ENCODE results near the gene MIR17HG.
"Not testable (repeated sequence)": the region's sequence is repeated elsewhere in the genome, so short reads cannot be mapped to it uniquely, and the experiment has no call there.

MIR17HG gene

DNA sequence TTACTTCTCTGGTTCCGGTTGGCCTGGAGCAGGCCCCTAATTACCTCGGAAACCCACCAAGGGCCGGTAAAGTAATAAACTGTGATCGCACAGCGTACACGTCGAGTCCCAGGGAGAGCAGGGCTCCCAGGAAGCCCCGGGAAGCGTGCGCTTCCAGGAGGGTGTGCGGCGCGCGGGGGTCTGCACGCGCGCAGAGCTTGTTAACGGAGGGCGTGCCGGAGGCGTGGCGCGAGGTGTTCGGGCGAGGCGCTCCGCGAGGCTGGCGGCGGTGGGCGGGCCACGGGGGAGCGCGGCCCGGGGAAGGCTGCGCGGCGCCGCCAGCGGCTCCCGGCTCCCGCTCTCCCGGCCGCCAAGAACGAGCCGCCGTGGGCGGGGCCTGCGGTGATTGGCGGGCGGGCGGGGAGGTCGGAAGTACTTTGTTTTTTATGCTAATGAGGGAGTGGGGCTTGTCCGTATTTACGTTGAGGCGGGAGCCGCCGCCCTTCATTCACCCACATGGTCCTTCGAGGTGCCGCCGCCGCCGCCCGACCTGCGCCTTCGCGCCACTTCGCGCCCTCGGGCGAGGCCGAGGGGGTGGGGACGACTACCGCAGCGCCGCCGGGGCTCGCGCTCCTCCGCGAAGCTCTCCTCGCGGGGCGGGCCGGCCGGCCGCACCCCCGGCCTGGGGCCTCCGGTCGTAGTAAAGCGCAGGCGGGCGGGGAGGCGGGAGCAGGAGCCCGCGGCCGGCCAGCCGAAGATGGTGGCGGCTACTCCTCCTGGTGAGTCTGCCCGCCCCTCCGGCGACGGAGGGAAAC is at the start of gene MIR17HG:
Gene MIR17HG, plus strand, starts transcription at position 486 of the 794 bp plus-strand sequence.
- DNase-seq (ENCODE audit: low read depth in 3 of 3, low spot score in 1 of 3) = peak; percentile 60 to 80 (median 70)

DNA sequence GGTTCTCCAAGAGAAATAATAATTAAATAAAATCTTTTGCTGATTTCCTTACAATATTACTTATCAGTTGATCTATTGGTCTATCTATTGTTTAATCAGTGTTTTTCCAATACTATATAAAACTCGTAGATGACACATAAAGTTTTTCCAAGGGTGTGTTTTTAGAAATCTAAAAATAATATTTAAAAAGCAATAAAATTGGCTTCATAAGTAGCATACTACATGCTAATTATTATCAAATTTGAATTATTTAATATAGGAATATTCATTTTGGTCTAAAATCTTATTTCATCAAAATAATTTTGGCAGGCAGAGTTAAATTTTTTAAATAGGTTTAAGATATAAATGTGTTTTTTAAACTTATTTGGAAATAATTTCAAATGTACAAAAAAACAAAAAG is 49.4 kb upstream of the MIR17HG start:
- DNase-seq (ENCODE audit: low read depth in 3 of 3, low spot score in 1 of 3) = no peak

GRCh38 chr13:91302111-91302510 is 45.4 kb upstream of the MIR17HG start:
- no peak for DNase-seq (ENCODE audit: low read depth in 3 of 3, low spot score in 1 of 3)

GRCh38 chr13:91303031-91303430 is 44.5 kb upstream of the MIR17HG start:
- DNase-seq (ENCODE audit: low read depth in 3 of 3, low spot score in 1 of 3) = no peak

DNA sequence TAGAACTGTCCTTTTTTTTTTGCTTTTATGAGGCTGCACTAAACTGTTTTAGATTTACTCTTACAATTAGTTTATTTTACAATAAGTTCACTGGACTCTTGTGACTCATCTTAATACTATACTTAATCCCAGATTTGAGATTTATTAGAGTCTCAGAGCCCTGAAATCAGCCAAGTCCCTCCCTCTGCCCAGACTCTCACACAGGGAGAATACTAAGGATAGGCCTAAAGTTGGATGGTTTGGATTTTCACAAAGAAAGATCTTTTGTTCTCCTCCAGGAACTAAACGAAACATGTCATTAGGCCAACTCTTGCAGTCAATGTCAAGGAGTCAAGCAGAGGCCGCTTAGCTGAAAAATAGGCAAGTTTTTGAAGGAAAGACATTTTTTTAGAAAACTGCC is 42.7 kb upstream of the MIR17HG start:
- no peak for DNase-seq (ENCODE audit: low read depth in 3 of 3, low spot score in 1 of 3)

DNA sequence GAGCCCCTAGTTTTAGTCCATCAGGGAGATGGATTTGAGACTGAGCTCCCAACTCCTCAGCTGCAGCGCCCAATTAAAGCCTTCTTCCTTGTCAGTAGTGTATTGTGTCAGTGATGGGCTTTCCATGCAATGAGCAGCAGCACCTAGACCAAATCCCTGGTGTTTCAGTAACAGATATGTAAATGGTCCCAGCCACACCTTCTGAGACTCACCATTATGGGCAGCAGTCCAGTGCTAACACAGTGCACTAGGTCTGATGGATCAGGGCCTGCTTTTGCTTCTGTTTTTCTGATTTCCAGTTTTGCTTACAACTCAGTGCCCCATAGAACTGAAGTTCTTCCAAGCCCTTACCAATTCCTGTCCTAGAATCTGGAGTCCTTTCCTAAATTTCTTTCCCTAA is 41.8 kb upstream of the MIR17HG start:
- no peak for DNase-seq (ENCODE audit: low read depth in 3 of 3, low spot score in 1 of 3)

DNA sequence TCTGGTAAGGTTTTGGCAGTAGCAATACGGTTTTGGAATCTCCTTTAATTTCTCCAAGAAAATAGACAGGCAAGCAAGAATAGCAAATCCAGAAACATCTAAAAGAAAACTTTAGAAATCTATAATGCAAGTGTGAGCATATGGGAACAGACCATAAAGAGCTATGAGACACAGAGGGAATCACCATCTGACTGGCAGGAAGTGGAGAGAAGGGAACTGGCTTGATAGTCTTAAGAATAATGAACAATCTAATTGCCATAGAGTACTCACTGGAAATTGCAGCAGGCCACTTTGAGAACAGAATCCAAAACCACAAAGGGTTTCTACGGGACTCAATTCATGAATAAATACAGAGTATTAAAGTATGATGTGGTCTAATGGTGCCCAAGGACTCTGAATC is 39.6 kb upstream of the MIR17HG start:
- DNase-seq (ENCODE audit: low read depth in 3 of 3, low spot score in 1 of 3) = no peak

GRCh38 chr13:91308299-91308698 is 39.2 kb upstream of the MIR17HG start:
- DNase-seq (ENCODE audit: low read depth in 3 of 3, low spot score in 1 of 3) = no peak

- no peak for DNase-seq (ENCODE audit: low read depth in 3 of 3, low spot score in 1 of 3)
Measured at GRCh38 chr13:91311491-91311890, 36.0 kb upstream of the MIR17HG start.

DNA sequence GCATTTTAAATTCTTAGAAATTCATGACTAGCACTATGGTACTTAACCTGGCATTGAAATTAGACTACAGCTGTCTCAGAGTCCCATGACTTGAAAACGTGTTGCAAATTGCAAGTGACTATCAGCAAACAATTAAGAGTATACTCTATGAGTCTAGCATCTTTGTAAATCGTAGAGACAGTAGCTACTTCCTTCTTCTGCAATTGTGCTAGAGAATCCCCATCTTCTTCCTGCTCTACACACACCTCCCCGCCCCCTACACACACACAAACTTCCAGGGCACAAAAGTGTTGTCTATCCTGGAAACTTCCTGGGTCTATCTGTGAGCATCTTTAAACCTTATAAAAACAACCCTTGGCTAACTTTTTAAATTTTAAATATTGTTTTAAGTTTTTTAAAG is 35.2 kb upstream of the MIR17HG start:
- no peak for DNase-seq (ENCODE audit: low read depth in 3 of 3, low spot score in 1 of 3)

DNA sequence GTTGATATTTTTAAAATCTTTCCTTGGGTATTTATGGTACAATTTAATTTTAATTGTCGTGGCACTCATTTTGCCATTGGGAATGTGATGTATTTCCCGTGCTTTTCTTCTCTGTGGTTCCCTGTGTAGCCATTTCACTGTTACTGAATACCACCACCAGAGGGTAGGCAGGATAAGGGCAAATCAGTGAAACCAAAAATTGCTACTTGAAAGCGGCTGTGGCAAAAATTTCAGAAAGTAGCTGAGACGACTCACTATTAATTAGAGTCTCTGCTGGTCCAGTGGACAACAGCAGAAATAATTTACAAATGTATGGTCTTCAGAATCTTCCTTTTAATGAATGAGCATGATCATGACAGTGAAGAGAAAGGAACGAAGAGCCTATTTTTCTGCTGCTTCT is 34.4 kb upstream of the MIR17HG start:
- no peak for DNase-seq (ENCODE audit: low read depth in 3 of 3, low spot score in 1 of 3)

DNA sequence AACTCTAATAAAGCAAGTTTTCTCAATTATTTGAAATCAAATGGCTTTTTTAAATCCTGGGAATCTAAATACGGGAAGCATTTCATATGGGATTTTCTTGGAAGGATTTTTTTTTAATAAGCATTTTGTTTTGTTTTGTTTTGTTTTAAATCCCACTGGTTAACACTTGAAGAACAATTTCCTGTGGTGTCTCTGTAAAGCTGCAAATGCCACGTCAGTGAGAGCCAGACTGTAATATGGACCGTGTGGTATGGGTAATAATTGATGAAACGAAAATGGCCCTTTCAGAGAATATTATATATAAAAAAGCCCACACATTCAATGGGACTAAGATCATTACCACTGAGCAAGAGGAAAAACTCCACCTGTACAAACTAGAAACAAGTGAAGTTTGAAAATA is 33.9 kb upstream of the MIR17HG start:
- no peak for DNase-seq (ENCODE audit: low read depth in 3 of 3, low spot score in 1 of 3)

DNA sequence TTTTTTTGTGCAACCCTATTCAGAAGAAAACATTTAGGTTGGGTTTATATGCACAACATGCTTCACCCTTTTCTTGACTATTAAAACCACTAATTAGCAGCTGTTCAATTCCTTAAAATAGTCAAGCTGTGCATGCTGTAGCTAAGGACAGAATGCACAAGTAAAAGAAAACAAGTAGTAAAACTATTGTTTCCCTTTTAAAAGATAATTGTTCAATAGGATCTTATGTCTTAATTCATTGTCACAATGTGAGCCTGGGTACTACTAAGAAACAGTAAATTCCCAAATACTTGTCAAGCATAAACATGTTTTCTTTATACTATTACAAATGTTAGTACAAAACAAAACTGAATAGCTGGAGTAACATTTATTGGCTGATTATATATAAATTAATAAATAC is 32.6 kb upstream of the MIR17HG start:
- no peak for DNase-seq (ENCODE audit: low read depth in 3 of 3, low spot score in 1 of 3)

- DNase-seq (ENCODE audit: low read depth in 3 of 3, low spot score in 1 of 3) = no peak
Measured at GRCh38 chr13:91318886-91319285, 28.6 kb upstream of the MIR17HG start.

DNA sequence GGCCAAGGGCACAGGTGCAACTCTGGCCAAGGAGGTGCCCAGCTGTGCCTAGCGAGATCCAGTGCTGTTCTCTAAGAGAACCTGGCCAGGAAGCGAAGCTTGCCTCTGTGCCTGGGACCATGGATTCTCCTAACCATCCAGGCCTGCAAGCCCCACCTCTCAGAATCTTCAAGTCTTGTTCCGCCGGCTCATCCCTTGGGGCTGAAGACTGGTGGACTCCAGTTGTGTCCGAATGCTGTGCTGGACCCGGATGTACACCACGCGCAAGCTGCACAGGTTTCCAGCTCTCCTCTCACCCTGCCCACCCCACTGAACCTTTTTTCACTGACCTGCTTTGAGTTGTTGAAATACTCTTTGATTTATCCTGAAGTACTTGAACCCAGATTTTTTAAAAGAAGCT is 27.5 kb upstream of the MIR17HG start:
- no peak for DNase-seq (ENCODE audit: low read depth in 3 of 3, low spot score in 1 of 3)

DNA sequence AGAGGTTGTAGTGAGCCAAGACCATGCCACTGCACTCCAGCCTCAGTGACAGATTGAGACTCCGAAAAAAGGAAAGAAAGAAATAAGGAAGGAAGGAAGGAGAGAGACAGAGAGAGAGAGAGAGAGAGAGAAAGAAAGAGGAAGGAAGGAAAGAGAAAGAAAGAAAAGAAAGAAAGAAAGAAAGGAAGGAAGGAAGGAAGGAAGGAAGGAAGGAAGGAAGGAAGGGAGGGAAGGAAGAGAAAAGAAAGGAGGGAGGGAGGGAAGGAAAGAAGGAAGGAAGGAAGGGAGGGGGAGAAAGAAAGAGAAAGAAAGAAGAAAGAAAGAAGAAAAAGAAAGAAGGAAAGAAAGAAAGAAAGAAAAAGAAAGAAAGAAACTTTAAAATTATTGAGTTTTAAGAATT is 26.5 kb upstream of the MIR17HG start:
- not testable (repeated sequence) for DNase-seq (ENCODE audit: low read depth in 3 of 3, low spot score in 1 of 3)

DNA sequence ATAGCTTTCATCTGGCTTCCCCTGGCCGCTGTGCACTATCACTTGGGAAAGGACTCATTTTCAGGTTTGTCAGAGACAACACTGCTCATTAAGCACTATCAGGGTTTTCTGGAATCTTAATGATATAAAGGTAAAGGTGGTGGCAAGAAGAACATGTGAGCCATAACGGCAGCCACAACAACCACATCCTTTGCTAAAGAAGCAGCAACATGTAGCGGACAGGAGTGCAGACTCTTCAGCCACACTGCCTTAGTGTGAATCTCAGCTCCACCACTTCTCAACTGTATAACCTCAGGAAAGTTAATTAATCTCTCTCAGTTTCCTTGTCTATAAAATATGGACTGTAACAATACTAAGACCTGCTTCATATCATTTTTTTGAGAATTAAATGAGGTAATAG is 24.1 kb upstream of the MIR17HG start:
- DNase-seq (ENCODE audit: low read depth in 3 of 3, low spot score in 1 of 3) = no peak

DNA sequence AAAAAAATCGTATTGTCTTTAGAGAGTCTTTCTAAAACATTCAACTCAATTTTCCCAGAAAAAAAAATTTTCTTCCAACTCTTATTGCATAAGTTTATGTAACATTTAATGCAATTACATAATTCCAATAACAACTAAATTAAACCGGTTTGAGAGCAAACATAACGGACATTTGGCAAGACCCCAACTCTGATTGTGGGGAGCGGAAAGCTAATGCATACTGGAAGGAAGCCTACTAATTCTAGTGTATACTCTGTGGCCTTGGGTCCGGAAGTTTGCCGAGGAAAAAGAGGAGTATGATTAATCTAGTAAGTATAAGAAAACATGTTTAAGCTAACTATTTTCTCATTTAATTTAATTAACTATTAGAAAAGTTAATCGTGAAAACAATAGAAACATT is 21.3 kb upstream of the MIR17HG start:
- no peak for DNase-seq (ENCODE audit: low read depth in 3 of 3, low spot score in 1 of 3)

DNA sequence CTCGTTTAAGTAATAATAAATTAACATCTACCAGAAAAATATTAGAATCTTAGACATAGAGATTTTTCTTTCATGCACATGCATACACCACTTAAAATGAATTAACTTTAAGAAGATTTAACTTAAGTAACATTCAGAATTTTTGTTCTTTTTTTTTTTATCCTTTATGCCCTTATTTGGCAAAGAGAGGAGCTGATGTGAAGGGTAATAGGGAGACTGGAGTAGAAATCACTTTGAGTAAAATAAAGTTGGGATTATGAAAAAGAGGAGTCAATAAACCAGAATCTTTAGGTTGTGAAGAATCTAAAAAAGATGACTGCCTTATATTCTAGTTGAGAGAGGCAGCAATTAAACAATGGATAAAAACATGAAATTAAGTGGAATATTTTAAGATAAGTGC is 18.8 kb upstream of the MIR17HG start:
- DNase-seq (ENCODE audit: low read depth in 3 of 3, low spot score in 1 of 3) = no peak

GRCh38 chr13:91329733-91330132 is 17.8 kb upstream of the MIR17HG start:
- DNase-seq (ENCODE audit: low read depth in 3 of 3, low spot score in 1 of 3) = no peak

GRCh38 chr13:91331047-91331915 is 16.2 kb upstream of the MIR17HG start:
- DNase-seq (ENCODE audit: low read depth in 3 of 3, low spot score in 1 of 3) = no peak

- DNase-seq (ENCODE audit: low read depth in 3 of 3, low spot score in 1 of 3) = no peak
Measured at GRCh38 chr13:91346062-91346461, 1.4 kb upstream of the MIR17HG start.

Data from stimulated activated CD4-positive, alpha-beta T cell treated with anti-CD3 and anti-CD28 coated beads, TNF-alpha, amount 100 ng/mL, for 1 hour (primary cell).